SU-DHL-6 (cell line): Measurements from ENCODE around the gene NUP155.
"Not testable (repeated sequence)": the region's sequence is repeated elsewhere in the genome, so short reads cannot be mapped to it uniquely, and the experiment has no call there.

Source experiments
- H2AFZ ChIP-seq: fragments of 200-600 bp; sonication (generic); 2 replicates; pipeline ENCODE4 v1.6.1; 2014; ENCODE audit warnings: low read depth, mild to moderate bottlenecking, moderate library complexity, mixed read lengths, antibody characterized with exemption, low read length; ENCODE audit not compliant: severe bottlenecking
- H3F3A ChIP-seq: fragments of 200-600 bp; shearing (Covaris generic); 2 replicates; pipeline ENCODE4 v1.6.0; 2016; ENCODE audit warnings: antibody characterized with exemption, mild to moderate bottlenecking; ENCODE audit not compliant: insufficient read depth
- H3K27ac ChIP-seq: fragments of 200-600 bp; sonication (generic); 2 replicates; pipeline ENCODE4 v1.5.1; 2016; ENCODE audit warnings: low read depth, mild to moderate bottlenecking, low read length, moderate library complexity, mixed read lengths
- H3K27me3 ChIP-seq: fragments of 200-600 bp; sonication (generic), shearing (Covaris generic); 2 replicates; pipeline ENCODE4 v1.6.0; 2014; ENCODE audit warnings: mild to moderate bottlenecking, low read length
- H3K36me3 ChIP-seq: fragments of 200-600 bp; sonication (generic); 2 replicates; pipeline ENCODE4 v1.6.1; 2014; ENCODE audit warnings: mild to moderate bottlenecking, low read length, mixed read lengths
- H3K4me2 ChIP-seq: fragments of 300-600, 200-600 bp; shearing (Covaris generic), sonication (generic); 2 replicates; pipeline ENCODE4 v1.6.0; 2014; ENCODE audit warnings: low read length, low read depth, mild to moderate bottlenecking; ENCODE audit not compliant: poor library complexity, severe bottlenecking
- H3K4me3 ChIP-seq: fragments of 200-600 bp; sonication (generic); 2 replicates; pipeline ENCODE4 v1.5.1; 2014; ENCODE audit warnings: antibody characterized with exemption, low read length, mild to moderate bottlenecking, mixed read lengths; ENCODE audit not compliant: insufficient read depth, poor library complexity, severe bottlenecking
- H3K79me2 ChIP-seq: fragments of 200-600 bp; sonication (generic); 2 replicates; pipeline ENCODE4 v1.6.1; 2014; ENCODE audit warnings: mild to moderate bottlenecking, low read length, moderate library complexity; ENCODE audit not compliant: insufficient read depth
- H3K9ac ChIP-seq: fragments of 200-600 bp; sonication (generic); 2 replicates; pipeline ENCODE4 v1.7.0; 2014; ENCODE audit warnings: mild to moderate bottlenecking, low read length
- H3K9me2 ChIP-seq: fragments of 200-600 bp; sonication (generic); replicated peaks from 2 replicates; pipeline ENCODE4 v1.6.1; 2014; ENCODE audit warnings: low read length; ENCODE audit not compliant: insufficient read depth
- H3K9me3 ChIP-seq: fragments of 200-600 bp; sonication (generic); 2 replicates; pipeline ENCODE4 v1.6.1; 2014; ENCODE audit warnings: low read length, mixed read lengths; ENCODE audit not compliant: insufficient read depth
- H4K20me1 ChIP-seq: fragments of 200-600 bp; sonication (generic); 2 replicates; pipeline ENCODE4 v1.6.1; 2014; ENCODE audit warnings: low read depth, mild to moderate bottlenecking, antibody characterized with exemption, low read length, moderate library complexity, mixed read lengths
- EZH2phosphoT487 ChIP-seq: fragments of 200-600 bp; sonication (generic), shearing (Covaris generic); conservative IDR thresholded peaks from 2 replicates; pipeline ENCODE4 v1.6.1; 2018; ENCODE audit warnings: mild to moderate bottlenecking, antibody characterized with exemption, low read length, moderate library complexity, mixed read lengths
- TF ChIP-seq, protein P1 (sequence below): fragments of 200-600 bp; sonication (generic); IDR thresholded peaks from one replicate; pipeline ENCODE4 v1.5.1; 2017; ENCODE audit warnings: antibody characterized with exemption, mild to moderate bottlenecking, low read length, moderate library complexity; ENCODE audit not compliant: insufficient read depth, poor library complexity, severe bottlenecking

The NUP155 gene

DNA sequence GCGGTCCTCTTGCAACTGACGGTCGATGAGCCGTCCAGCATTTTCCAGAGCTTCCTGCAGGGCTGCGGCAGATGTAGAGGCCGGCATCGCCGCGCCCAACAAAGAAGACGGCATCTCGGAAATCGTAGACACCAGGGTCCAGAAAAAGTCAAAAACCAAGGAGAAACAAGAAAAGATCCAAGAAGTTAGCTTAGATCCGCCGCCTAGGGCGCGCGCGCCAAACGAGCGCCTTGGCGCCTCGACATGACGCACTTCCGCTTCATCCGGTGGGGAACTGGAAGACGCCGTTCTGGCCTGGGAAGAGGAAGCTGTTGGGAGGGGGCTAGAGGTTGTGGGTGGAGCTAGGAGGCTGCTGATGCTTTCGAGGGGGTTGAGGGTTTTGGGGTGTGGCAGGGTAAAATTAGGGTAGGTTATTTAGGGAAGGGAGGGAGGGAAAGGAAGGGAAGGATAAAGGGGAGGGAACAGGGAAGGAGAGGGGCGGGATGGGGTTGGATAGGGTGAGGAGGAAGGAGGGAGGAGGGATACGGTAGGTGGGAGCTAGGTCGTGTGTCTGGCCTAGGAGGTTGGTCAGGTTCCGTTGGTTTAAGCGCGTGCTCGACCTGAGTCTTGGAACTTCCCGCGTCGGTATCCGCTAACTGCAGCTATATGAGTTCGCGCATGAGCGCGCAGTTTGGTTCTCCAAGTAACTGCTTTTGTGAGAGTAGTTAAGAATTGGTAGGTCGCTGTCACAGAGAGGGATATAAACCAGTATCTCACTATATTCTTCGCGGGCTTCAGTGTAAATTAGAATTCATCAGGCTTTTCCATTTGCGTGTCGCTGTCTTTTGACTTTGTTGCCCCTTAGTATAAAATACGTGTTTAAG is at the start of gene NUP155:
TSS of gene NUP155 (minus strand) at position 243 of the 863 bp plus-strand sequence. CDS start at position 114, 129 bp downstream.
- H3K36me3 ChIP-seq = no peaks in the 10 kb centered on the region
- H4K20me1 ChIP-seq = peaks cover 14% of the 10 kb centered on the region
- H3K79me2 ChIP-seq = peaks cover 47% of the 10 kb centered on the region
- peaks cover 21% of the 10 kb centered on the region for H3F3A ChIP-seq
- TF ChIP-seq EZH2phosphoT487 = no peak
- TF ChIP-seq, protein P1, sequence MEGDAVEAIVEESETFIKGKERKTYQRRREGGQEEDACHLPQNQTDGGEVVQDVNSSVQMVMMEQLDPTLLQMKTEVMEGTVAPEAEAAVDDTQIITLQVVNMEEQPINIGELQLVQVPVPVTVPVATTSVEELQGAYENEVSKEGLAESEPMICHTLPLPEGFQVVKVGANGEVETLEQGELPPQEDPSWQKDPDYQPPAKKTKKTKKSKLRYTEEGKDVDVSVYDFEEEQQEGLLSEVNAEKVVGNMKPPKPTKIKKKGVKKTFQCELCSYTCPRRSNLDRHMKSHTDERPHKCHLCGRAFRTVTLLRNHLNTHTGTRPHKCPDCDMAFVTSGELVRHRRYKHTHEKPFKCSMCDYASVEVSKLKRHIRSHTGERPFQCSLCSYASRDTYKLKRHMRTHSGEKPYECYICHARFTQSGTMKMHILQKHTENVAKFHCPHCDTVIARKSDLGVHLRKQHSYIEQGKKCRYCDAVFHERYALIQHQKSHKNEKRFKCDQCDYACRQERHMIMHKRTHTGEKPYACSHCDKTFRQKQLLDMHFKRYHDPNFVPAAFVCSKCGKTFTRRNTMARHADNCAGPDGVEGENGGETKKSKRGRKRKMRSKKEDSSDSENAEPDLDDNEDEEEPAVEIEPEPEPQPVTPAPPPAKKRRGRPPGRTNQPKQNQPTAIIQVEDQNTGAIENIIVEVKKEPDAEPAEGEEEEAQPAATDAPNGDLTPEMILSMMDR = no peak
- peak within 1 kb of the TSS; percentile 74 for H3K9ac ChIP-seq
- H3K9me2 ChIP-seq = no peaks in the 10 kb centered on the region
- peak within 1 kb of the TSS; percentile 95 for H3K4me3 ChIP-seq
- H3K27me3 ChIP-seq = no peaks in the 10 kb centered on the region
- H3K9me3 ChIP-seq = no peaks in the 10 kb centered on the region
- H3K27ac ChIP-seq = peak within 1 kb of the TSS; percentile 60
- peak within 1 kb of the TSS; percentile 99 for H3K4me2 ChIP-seq
- peak within 1 kb of the TSS; percentile 58 for H2AFZ ChIP-seq

DNA sequence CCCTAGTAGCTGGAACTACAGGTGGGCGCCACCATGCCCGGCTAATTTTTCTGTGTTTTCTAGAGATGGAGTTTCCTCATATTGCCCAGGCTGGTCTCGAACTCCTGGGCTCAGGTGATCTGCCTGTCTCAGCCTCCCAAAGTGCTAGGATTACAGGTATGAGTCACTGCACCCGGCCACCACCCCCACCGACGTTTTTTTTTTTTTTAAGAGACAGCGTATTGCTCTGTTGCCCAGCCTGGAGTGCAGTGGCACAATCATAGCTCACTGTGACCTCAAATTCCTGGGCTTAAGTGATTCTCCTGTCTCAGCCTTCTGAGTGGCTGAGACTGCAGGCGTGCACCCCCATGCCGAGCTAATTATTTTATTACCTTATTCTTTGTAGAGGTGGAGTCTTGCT is 46.4 kb upstream of the NUP155 start:
- Histone ChIP-seq H3K27me3 (no peaks in the 10 kb centered on the region), H3K4me3 (no peak overlapping the region), H3K36me3 (no peaks in the 10 kb centered on the region), H3K4me2 (no peak overlapping the region), H3K9me3 (no peaks in the 10 kb centered on the region), H3K9ac (no peak overlapping the region), H3K9me2 (no peaks in the 10 kb centered on the region), H3F3A (no peaks in the 10 kb centered on the region), H4K20me1 (no peaks in the 10 kb centered on the region), H3K27ac (no peak overlapping the region), H2AFZ (no peak overlapping the region), H3K79me2 (no peaks in the 10 kb centered on the region)
- TF ChIP-seq, protein P1 = no peak
- no peak for TF ChIP-seq EZH2phosphoT487

DNA sequence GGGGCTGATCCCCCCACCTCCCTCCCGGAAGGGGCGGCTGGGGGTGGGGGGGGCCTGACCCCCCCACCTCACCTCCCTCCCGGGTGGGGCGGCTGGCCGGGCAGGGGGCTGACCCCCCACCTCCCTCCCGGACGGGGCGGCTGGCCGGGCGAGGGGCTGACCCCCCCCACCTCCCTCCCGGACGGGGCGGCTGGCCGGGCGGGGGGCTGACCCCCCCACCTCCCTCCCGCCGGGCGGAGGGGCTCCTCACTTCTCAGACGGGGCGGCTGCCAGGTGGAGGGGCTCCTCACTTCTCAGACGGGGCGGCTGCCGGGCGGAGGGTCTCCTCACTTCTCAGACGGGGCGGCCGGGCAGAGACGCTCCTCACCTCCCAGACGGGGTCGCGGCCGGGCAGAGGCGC is 44.5 kb upstream of the NUP155 start:
- not testable (repeated sequence) for H2AFZ ChIP-seq, H4K20me1 ChIP-seq, H3K4me2 ChIP-seq, H3K4me3 ChIP-seq, H3K9ac ChIP-seq, H3K79me2 ChIP-seq, H3K36me3 ChIP-seq, H3K9me3 ChIP-seq, H3K9me2 ChIP-seq, H3F3A ChIP-seq, H3K27me3 ChIP-seq, H3K27ac ChIP-seq

DNA sequence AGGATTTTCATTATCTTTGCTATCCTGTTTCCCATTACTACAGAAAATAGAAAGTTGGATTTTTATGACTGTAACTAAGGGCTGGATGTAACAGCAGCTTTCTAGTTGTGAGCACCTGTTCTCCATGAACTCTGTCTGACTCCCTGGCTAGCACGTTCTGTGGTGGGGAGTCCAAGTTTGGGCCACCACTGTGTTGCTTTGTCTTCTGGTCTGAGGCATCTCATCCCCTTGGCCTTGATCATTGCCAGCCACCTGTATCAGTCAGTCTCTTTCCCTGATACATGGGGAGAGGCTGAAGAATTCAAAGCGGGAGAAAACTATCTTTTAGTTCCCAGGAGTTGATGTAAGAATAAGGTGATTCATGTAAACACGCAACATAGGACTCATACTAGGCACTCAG is 41.6 kb upstream of the NUP155 start:
- H3K4me2 ChIP-seq = no peak overlapping the region
- TF ChIP-seq, protein P1 = no peak
- TF ChIP-seq EZH2phosphoT487 = no peak
- H3K9me3 ChIP-seq = no peaks in the 10 kb centered on the region
- no peaks in the 10 kb centered on the region for H3K79me2 ChIP-seq
- no peak overlapping the region for H2AFZ ChIP-seq
- H4K20me1 ChIP-seq = no peaks in the 10 kb centered on the region
- no peak overlapping the region for H3K27ac ChIP-seq
- no peaks in the 10 kb centered on the region for H3K9me2 ChIP-seq
- H3K27me3 ChIP-seq = no peaks in the 10 kb centered on the region
- no peak overlapping the region for H3K4me3 ChIP-seq
- no peak overlapping the region for H3K9ac ChIP-seq
- H3K36me3 ChIP-seq = no peaks in the 10 kb centered on the region
- H3F3A ChIP-seq = no peaks in the 10 kb centered on the region
